ENCODE data around the gene PI16. TPM values are rescaled to one million over a fixed set of nuclear protein-coding genes. Genes with fewer than 3 reads are reported as not detected.

PI16 gene
- polyA plus RNA-seq, 1 of the 3 experiments (the other 2 are of a cell fraction): 0.02 TPM

- Histone ChIP-seq H3K27me3 (ENCODE audit: insufficient read depth) (no peaks in the 10 kb centered on the region; the same call in 1 of the 2 replicates), H4K20me1 (ENCODE audit: insufficient read depth) (peaks cover 37% of the 10 kb centered on the region), H3F3A (replicated peaks; ENCODE audit: insufficient read depth) (no peaks in the 10 kb centered on the region), H2AFZ (ENCODE audit: low read depth) (peak within 1 kb of the TSS; percentile 94), H3K27ac (ENCODE audit: low read depth in 2 of 2, low read length in 1 of 2) (peak within 1 kb of the TSS; percentile 64 to 93), H3K79me2 (ENCODE audit: insufficient read depth) (peaks cover 49% of the 10 kb centered on the region), H3K9ac (peak within 1 kb of the TSS; percentile 100), H3K9me2 (no peaks in the 10 kb centered on the region), H3K4me2 (peak within 1 kb of the TSS; percentile 82), H3K9me3 (no peaks in the 10 kb centered on the region), H3K4me3 (ENCODE audit: low read depth in 2 of 2, low read length in 1 of 2) (peak within 1 kb of the TSS; percentile 93 to 95), H3K36me3 (replicated peaks in 1 of 2; ENCODE audit: control insufficient read depth in 1 of 2, insufficient read depth in 2 of 2, low read length in 1 of 2) (no peaks in the 10 kb centered on the region), H3K4me1 (ENCODE audit: control insufficient read depth in 1 of 2, insufficient read depth in 2 of 2, low read depth in 1 of 2, low read length in 1 of 2) (peaks cover 0 to 21% of the 10 kb centered on the region in 2 experiments; a peak in 2 of 4 replicates)
- DNase-seq: peak; percentile 98
- CTCF ChIA-PET: interaction anchor here (1.0 to 7.8 kb wide), 7 partner anchors 32 to 220 kb away, joined by 3 to 54 read pairs (median 4); partner anchors contain the start of gene C6orf89
- WGBS (ENCODE audit: low lambda C conversion rate): 2% methylated on average over 32 of the region's 101 CpGs
- POLR2A ChIA-PET: interaction anchor here (0.5 to 2.2 kb wide), 11 partner anchors 11 to 1508 kb away, joined by 3 to 16 read pairs (median 3); partner anchors contain the start of genes C6orf89 and PIM1
- no peak for TF ChIP-seq FOSL2 (IDR thresholded peaks at IDR 0.05; ENCODE audit: borderline replicate concordance, low read depth)
- peak; percentile 18; the same call in 1 of the 2 replicates for TF ChIP-seq YY1 (IDR thresholded peaks at IDR 0.05; ENCODE audit: low read depth)
- peak; percentile 8; the same call in 1 of the 2 replicates for TF ChIP-seq NFIC (IDR thresholded peaks at IDR 0.05; ENCODE audit: borderline replicate concordance)
- no peak for TF ChIP-seq GATA2 (CRISPR knock-in tag; IDR thresholded peaks at IDR 0.05)
- 0 out of 2 replicates have a peak, but pooled peaks have one; percentile 28 for TF ChIP-seq TEAD4 (IDR thresholded peaks at IDR 0.05; ENCODE audit: borderline replicate concordance, insufficient read depth)
- TF ChIP-seq NRF1 (IDR thresholded peaks at IDR 0.05; ENCODE audit: low read depth, low read length): 0 out of 2 replicates have a peak, but pooled peaks have one; percentile 3
- TF ChIP-seq MXI1 (IDR thresholded peaks at IDR 0.05; ENCODE audit: low read depth, low read length): peak; percentile 90
- peak; percentile 13; the same call in 1 of the 2 replicates for TF ChIP-seq MAX (IDR thresholded peaks at IDR 0.05; ENCODE audit: low read depth)
- peak; percentile 86 for TF ChIP-seq TAF1 (IDR thresholded peaks at IDR 0.05; ENCODE audit: borderline replicate concordance, low read depth, low read length)
- no peak for TF ChIP-seq FOXM1 (IDR thresholded peaks at IDR 0.05; ENCODE audit: low read depth)
- TF ChIP-seq USF2 (IDR thresholded peaks at IDR 0.05; ENCODE audit: borderline replicate concordance, low read depth, low read length): peak; percentile 92
- no peak for TF ChIP-seq RCOR1 (IDR thresholded peaks at IDR 0.05; ENCODE audit: low read length)
- TF ChIP-seq CTCF (IDR thresholded peaks at IDR 0.05): no peak
- no peak for TF ChIP-seq CHD2 (IDR thresholded peaks at IDR 0.05; ENCODE audit: low read length, partially characterized antibody)
- TF ChIP-seq USF1 (IDR thresholded peaks at IDR 0.05; ENCODE audit: borderline replicate concordance, low read depth): peak; percentile 97
- TF ChIP-seq POLR2AphosphoS5 (IDR thresholded peaks at IDR 0.05; ENCODE audit: low read depth, low read length): peak; percentile 77
- TF ChIP-seq RAD21 (IDR thresholded peaks at IDR 0.05; ENCODE audit: low read length): no peak
- no peak for TF ChIP-seq RFX5 (IDR thresholded peaks at IDR 0.05; ENCODE audit: low read length)
- TF ChIP-seq TCF12 (IDR thresholded peaks at IDR 0.05): no peak
- TF ChIP-seq, protein P1, sequence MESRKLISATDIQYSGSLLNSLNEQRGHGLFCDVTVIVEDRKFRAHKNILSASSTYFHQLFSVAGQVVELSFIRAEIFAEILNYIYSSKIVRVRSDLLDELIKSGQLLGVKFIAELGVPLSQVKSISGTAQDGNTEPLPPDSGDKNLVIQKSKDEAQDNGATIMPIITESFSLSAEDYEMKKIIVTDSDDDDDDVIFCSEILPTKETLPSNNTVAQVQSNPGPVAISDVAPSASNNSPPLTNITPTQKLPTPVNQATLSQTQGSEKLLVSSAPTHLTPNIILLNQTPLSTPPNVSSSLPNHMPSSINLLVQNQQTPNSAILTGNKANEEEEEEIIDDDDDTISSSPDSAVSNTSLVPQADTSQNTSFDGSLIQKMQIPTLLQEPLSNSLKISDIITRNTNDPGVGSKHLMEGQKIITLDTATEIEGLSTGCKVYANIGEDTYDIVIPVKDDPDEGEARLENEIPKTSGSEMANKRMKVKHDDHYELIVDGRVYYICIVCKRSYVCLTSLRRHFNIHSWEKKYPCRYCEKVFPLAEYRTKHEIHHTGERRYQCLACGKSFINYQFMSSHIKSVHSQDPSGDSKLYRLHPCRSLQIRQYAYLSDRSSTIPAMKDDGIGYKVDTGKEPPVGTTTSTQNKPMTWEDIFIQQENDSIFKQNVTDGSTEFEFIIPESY (IDR thresholded peaks at IDR 0.05; ENCODE audit: borderline replicate concordance, low read depth): no peak
- TF ChIP-seq REST (IDR thresholded peaks at IDR 0.05; ENCODE audit: low read depth, low read length): 0 out of 2 replicates have a peak, but pooled peaks have one; percentile 16
- no peak for TF ChIP-seq RXRA (IDR thresholded peaks at IDR 0.05; ENCODE audit: borderline replicate concordance, low read depth)
These were observed 31.5 kb downstream of the PI16 start, which contains the start of gene MTCH1 for GRCh38 chr6:36985808-36986703. Gene MTCH1 (minus strand): TSS chr6:36986196. CDS start chr6:36986173, 23 bp downstream.
